PC-9 (cell line): Measurements from ENCODE around the gene NFASC. TPM values are rescaled to one million over a fixed set of nuclear protein-coding genes. Genes with fewer than 3 reads are reported as not detected.

Experiments
- BruUV-seq: library from RNA; stranded (reverse); fragments of 400-500 nt; replicated peaks from 2 replicates; lab custom pipeline; 2021; lab: Mats Ljungman, UMichigan
- CTCF ChIA-PET: fragments of 300-600 bp; sonication (Branson Sonifier 250); formaldehyde crosslinking; loops from one replicate; lab custom pipeline; 2022; ENCODE audit warnings: antibody characterized with exemption; lab: Charles Lee
- POLR2A ChIA-PET: fragments of 300-600 bp; sonication (Branson Sonifier 250); formaldehyde crosslinking; loops from one replicate; lab custom pipeline; 2022; ENCODE audit warnings: antibody characterized with exemption; ENCODE audit not compliant: unreplicated experiment; lab: Charles Lee
- DNase-seq, 2 experiments: peaks; one replicate each; pipeline versions ENCODE4 v3.0.0 to v3.0.0-alpha.2; 2015 to 2022; ENCODE audit warnings: mixed read lengths in 1 of 2
- H2AFZ ChIP-seq: fragments of 200-600 bp; sonication (generic); 2 replicates; pipeline ENCODE4 v1.8.1; 2017; ENCODE audit warnings: antibody characterized with exemption
- H3F3A ChIP-seq: fragments of 200-600 bp; sonication (generic); 2 replicates; pipeline ENCODE4 v1.8.1; 2017; ENCODE audit warnings: antibody characterized with exemption, mild to moderate bottlenecking, low read depth; ENCODE audit not compliant: insufficient read depth
- H3K27ac ChIP-seq: fragments of 200-600 bp; sonication (generic); 2 replicates; pipeline ENCODE4 v1.6.1; 2016; ENCODE audit warnings: mixed run types
- H3K27me3 ChIP-seq: fragments of 200-600 bp; sonication (generic); 2 replicates; pipeline ENCODE4 v1.6.1; 2016; ENCODE audit warnings: low read depth, mixed run types; ENCODE audit not compliant: insufficient read depth
- H3K36me3 ChIP-seq: fragments of 200-600 bp; sonication (generic); 2 replicates; pipeline ENCODE4 v1.6.1; 2016; ENCODE audit warnings: low read depth, mixed run types
- H3K4me1 ChIP-seq: fragments of 200-600 bp; sonication (generic); replicated peaks from 2 replicates; pipeline ENCODE4 v1.6.1; 2016; ENCODE audit warnings: mixed run types; ENCODE audit not compliant: insufficient read depth
- H3K4me2 ChIP-seq: fragments of 200-600 bp; sonication (generic); 2 replicates; pipeline ENCODE4 v1.6.1; 2017; ENCODE audit warnings: mixed run types
- H3K4me3 ChIP-seq: fragments of 200-600 bp; sonication (generic); 2 replicates; pipeline ENCODE4 v1.6.1; 2016; ENCODE audit warnings: mixed run types
- H3K79me2 ChIP-seq: fragments of 200-600 bp; sonication (generic); 2 replicates; pipeline ENCODE4 v1.6.1; 2017; ENCODE audit warnings: low read depth, mixed run types
- H3K9me2 ChIP-seq: fragments of 200-600 bp; sonication (generic); 2 replicates; pipeline ENCODE4 v1.8.1; 2017; ENCODE audit warnings: mild to moderate bottlenecking; ENCODE audit not compliant: insufficient read depth
- H3K9me3 ChIP-seq: fragments of 200-600 bp; sonication (generic); 2 replicates; pipeline ENCODE4 v1.8.1; 2016; ENCODE audit warnings: low read depth; ENCODE audit not compliant: insufficient read depth
- H4K20me1 ChIP-seq: fragments of 200-600 bp; sonication (generic); 2 replicates; pipeline ENCODE4 v1.8.1; 2017; ENCODE audit not compliant: insufficient read depth
- CTCF ChIP-seq: fragments of 200-600 bp; sonication (generic); conservative IDR thresholded peaks from 2 replicates; pipeline ENCODE4 v1.6.1; 2017; ENCODE audit warnings: mixed run types, antibody characterized with exemption, mild to moderate bottlenecking, moderate library complexity
- EZH2 ChIP-seq: fragments of 200-600 bp; sonication (generic); IDR thresholded peaks from 2 replicates; pipeline ENCODE4 v1.8.0; 2017; ENCODE audit warnings: antibody characterized with exemption, low read depth
- intact Hi-C: fragments of 100-400 bp; cut with micrococcal nuclease; formaldehyde crosslinking; loops from one replicate; pipeline ENCODE4 v1.10.0; 2022; ENCODE audit not compliant: unreplicated experiment
- total RNA-seq: library from RNA; stranded (reverse); gene quantifications from 2 replicates; pipeline ENCODE4 v1.2.3, GENCODE V29; 2021

NFASC gene
- total RNA-seq, 1 experiment from 2014 or later, result not detected

GRCh38 chr1:205052690-205053089 lies 182.0 kb downstream of the NFASC start:
- Histone ChIP-seq H3K4me2 (no peak overlapping the region), H3K36me3 (no peaks in the 10 kb centered on the region), H3K27ac (no peak overlapping the region), H4K20me1 (no peaks in the 10 kb centered on the region), H3K4me3 (no peak overlapping the region), H3K4me1 (no peaks in the 10 kb centered on the region), H3K9me3 (no peaks in the 10 kb centered on the region), H3K27me3 (peaks cover 97% of the 10 kb centered on the region), H2AFZ (no peak overlapping the region), H3K9me2 (no peaks in the 10 kb centered on the region), H3F3A (no peaks in the 10 kb centered on the region), H3K79me2 (no peaks in the 10 kb centered on the region)
- no TSS peak for BruUV-seq
- intact Hi-C loops, result no loop called here
- no peak for DNase-seq
- no peak for TF ChIP-seq CTCF
- no peak for TF ChIP-seq EZH2
- ChIA-PET POLR2A (no interaction called here), CTCF (interaction anchor here (1.0 kb wide), 1 partner anchor 9 kb away, joined by 3 read pairs; no protein-coding TSS in a partner anchor)

DNA sequence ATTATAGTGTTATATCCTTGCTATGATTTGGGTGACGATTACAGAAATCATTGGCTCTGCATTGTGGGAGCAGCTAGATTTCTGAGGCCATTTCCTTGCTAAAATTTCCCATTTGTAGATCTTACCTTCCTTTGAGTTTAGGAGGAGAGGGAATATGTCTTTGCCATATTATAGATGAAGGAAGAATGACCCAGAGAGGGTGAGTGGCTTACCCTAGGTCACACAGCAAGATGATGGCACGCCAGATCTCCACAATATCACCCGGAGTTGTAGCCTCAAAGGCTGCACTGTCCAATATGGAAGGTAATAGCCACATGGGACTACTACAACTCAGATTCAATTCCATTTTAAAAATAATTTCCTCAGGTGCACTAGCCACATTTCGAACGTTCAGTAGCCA lies 182.6 kb downstream of the NFASC start:
- H3K27me3 ChIP-seq, result peaks cover 97% of the 10 kb centered on the region

GRCh38 chr1:205054013-205054412 lies 183.4 kb downstream of the NFASC start:
- POLR2A ChIA-PET, result no interaction called here
- no TSS peak for BruUV-seq

More for the DNA sequence above, 182.6 kb downstream of the NFASC start:
- no peak overlapping the region for H2AFZ ChIP-seq
- no peaks in the 10 kb centered on the region for H3K9me2 ChIP-seq
- H3K27ac ChIP-seq, result no peak overlapping the region
- no TSS peak for BruUV-seq
- H3K79me2 ChIP-seq, result no peaks in the 10 kb centered on the region
- ChIA-PET CTCF (interaction anchor here (1.0 kb wide), 1 partner anchor 8 kb away, joined by 3 read pairs; no protein-coding TSS in a partner anchor), POLR2A (no interaction called here)
- intact Hi-C loops, result no loop called here
- H3F3A ChIP-seq, result no peaks in the 10 kb centered on the region
- no peak overlapping the region for H3K4me2 ChIP-seq
- no peak for DNase-seq
- H3K9me3 ChIP-seq, result no peaks in the 10 kb centered on the region
- H3K36me3 ChIP-seq, result no peaks in the 10 kb centered on the region
- H3K4me3 ChIP-seq, result no peak overlapping the region
- no peak for TF ChIP-seq CTCF
- H4K20me1 ChIP-seq, result no peaks in the 10 kb centered on the region
- no peaks in the 10 kb centered on the region for H3K4me1 ChIP-seq

More at GRCh38 chr1:205054013-205054412, 183.4 kb downstream of the NFASC start:
- no peaks in the 10 kb centered on the region for H3K4me1 ChIP-seq
- H2AFZ ChIP-seq, result no peak overlapping the region
- no peak for DNase-seq
- no peaks in the 10 kb centered on the region for H3K36me3 ChIP-seq
- intact Hi-C loops, result no loop called here
- no peaks in the 10 kb centered on the region for H3K9me2 ChIP-seq
- H3K4me2 ChIP-seq, result no peak overlapping the region
- CTCF ChIA-PET, result no interaction called here
- TF ChIP-seq EZH2 (no peak), CTCF (no peak)
- no peaks in the 10 kb centered on the region for H3K79me2 ChIP-seq
- no peak overlapping the region for H3K4me3 ChIP-seq
- no peaks in the 10 kb centered on the region for H3K9me3 ChIP-seq
- no peaks in the 10 kb centered on the region for H3F3A ChIP-seq
- no peak overlapping the region for H3K27ac ChIP-seq
- H4K20me1 ChIP-seq, result no peaks in the 10 kb centered on the region
- H3K27me3 ChIP-seq, result peaks cover 97% of the 10 kb centered on the region
